HG02588 (cell line): Measurements from ENCODE around the gene EGFR.

Experiments
- ATAC-seq: cut with Tn5 transposase; IDR thresholded peaks from one replicate; pipeline ENCODE4 v1.9.1; 2021; ENCODE audit warnings: mild to moderate bottlenecking, moderate library complexity; ENCODE audit not compliant: unreplicated experiment

Gene EGFR

GRCh38 chr7:55185941-55186609 lies 167.3 kb downstream of the EGFR start:
- ATAC-seq: no peak

GRCh38 chr7:55187701-55188491 lies 169.1 kb downstream of the EGFR start:
- ATAC-seq: no peak

DNA sequence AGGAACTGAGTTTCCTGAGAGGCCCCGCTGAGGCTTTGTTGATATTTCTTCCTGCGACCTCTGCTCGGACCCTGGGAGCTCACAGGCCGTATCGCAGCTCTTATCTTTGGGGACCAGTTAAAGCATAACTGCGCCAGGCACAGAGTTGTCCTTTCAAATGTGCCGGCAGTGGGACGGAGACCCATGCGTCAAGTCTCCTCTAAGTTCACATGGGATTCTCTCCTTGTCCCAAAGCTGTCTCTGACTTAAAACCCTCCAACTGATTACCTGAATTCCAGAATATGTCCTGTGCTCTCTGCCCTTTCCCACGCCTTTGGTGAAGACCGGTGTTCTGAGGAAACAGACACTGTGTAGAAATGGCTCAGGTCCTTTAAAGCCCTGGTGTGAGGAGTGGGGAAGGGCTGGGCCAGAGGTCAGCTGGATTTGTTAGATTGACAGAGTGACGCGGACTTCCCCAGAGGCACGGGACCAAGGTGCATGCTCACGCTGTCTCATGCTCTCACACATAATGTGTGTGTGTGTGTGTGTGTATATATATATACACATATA lies 169.8 kb downstream of the EGFR start:
- ATAC-seq: no peak

- ATAC-seq: no peak
These were observed 170.4 kb downstream of the EGFR start for GRCh38 chr7:55189146-55189766.

DNA sequence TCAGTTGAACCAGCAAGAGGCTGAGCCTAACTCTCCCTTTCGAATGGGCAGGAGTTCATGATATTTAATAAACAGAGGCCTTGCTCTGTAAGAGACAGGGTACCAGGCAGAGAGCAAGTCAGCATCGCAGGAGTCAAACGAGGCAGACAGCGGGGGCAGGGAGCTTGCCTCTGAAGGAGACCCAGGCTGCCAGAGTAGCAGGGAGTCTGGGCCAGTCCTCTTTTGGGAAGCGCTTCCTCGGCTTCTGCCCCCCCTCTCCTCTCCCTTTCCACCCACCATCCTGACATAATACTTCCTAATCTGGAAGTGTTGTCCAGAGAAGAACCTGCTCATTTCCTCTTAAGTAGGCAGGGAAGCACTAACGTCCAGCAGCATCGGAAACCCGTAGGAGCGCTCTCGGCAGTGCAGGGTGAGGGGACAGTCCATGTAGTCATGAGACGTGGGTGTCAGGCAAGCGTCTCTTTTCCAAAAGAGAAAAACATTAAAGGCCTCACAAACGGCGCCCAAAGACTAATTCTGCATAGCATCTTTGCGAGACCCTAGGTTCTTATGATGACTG lies 171.1 kb downstream of the EGFR start:
- no peak for ATAC-seq

GRCh38 chr7:55190511-55191160 lies 171.8 kb downstream of the EGFR start:
- no peak for ATAC-seq

- no peak for ATAC-seq
These were observed 172.5 kb downstream of the EGFR start for GRCh38 chr7:55191161-55191925.

DNA sequence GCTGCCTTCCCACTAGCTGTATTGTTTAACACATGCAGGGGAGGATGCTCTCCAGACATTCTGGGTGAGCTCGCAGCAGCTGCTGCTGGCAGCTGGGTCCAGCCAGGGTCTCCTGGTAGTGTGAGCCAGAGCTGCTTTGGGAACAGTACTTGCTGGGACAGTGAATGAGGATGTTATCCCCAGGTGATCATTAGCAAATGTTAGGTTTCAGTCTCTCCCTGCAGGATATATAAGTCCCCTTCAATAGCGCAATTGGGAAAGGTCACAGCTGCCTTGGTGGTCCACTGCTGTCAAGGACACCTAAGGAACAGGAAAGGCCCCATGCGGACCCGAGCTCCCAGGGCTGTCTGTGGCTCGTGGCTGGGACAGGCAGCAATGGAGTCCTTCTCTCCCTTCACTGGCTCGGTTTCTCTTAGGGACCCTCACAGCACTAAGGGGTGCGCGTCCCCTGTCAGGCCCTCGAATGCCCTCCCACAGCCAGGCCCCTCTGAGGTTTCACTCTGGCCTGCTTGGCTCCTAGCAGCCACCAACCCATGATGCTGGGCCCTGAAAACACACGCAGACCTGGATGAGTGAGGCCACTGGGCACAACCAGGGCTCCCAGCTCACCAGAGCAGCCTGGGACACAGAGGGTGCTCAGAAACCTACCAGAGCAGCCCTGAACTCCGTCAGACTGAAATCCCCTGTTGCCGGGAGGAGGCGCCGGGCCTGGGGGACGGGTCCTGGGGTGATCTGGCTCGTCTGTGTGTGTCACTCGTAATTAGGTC lies 173.3 kb downstream of the EGFR start:
- ATAC-seq: no peak

DNA sequence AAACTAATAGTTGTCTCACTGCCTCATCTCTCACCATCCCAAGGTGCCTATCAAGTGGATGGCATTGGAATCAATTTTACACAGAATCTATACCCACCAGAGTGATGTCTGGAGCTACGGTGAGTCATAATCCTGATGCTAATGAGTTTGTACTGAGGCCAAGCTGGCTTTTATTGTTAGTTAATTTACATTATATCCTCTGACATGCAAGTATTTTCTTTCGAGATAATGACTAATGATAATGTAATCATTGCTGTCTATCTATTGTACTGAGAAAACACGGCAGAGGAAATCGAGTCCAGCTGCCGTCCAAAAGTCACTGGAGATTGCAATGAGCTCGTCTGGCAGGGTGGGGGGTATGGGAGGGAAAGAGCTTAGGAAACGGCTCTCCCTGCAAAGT lies 173.9 kb downstream of the EGFR start:
- ATAC-seq: no peak

DNA sequence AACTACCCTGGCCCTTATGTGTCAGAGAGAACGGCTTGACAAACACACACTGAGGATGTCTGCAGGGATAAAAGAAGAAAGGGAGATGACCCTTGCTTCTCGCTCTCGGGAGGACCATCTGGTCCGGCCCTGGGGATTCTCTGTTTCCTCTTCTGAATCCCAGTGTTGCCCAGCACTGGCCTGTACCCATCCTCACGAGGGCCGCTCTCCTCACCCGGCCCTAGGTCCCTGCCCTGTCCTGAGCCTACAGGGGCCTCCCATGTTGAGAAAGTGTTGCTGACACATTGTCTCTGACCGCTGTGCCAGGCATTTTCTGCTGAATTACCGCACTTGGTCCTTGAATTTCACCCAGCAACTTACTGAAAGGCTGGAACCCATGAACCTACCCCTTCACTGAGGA lies 174.4 kb downstream of the EGFR start:
- no peak for ATAC-seq

- no peak for ATAC-seq
These were observed 175.7 kb downstream of the EGFR start for GRCh38 chr7:55194522-55194921.

DNA sequence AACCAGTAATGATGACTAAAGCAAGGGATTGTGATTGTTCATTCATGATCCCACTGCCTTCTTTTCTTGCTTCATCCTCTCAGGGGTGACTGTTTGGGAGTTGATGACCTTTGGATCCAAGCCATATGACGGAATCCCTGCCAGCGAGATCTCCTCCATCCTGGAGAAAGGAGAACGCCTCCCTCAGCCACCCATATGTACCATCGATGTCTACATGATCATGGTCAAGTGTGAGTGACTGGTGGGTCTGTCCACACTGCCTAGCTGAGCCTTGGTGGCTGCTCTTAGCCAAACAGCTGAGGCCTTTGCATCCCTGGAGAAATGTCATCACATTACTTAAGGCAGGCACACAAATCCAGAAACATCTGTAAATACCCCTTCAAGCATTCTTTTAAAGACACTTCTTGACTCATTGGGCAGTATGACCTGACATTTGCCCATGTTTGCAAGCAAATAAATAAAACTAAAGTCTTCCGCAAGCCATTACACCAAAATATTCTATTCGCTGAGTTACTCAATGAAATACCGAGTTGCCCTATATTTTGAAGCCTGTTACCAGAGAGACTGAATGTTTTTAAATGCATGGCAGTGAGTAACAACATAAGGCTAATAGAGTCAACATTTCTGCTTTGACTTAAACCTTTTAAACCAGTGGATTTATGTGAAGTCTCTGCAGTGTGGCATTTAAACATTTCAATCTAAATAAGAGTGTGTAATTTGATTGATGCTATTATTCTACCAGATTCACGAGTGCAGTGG lies 180.0 kb downstream of the EGFR start:
- no peak for ATAC-seq

GRCh38 chr7:55199418-55199817 lies 180.6 kb downstream of the EGFR start:
- ATAC-seq: no peak

GRCh38 chr7:55200441-55200840 lies 181.6 kb downstream of the EGFR start:
- no peak for ATAC-seq

DNA sequence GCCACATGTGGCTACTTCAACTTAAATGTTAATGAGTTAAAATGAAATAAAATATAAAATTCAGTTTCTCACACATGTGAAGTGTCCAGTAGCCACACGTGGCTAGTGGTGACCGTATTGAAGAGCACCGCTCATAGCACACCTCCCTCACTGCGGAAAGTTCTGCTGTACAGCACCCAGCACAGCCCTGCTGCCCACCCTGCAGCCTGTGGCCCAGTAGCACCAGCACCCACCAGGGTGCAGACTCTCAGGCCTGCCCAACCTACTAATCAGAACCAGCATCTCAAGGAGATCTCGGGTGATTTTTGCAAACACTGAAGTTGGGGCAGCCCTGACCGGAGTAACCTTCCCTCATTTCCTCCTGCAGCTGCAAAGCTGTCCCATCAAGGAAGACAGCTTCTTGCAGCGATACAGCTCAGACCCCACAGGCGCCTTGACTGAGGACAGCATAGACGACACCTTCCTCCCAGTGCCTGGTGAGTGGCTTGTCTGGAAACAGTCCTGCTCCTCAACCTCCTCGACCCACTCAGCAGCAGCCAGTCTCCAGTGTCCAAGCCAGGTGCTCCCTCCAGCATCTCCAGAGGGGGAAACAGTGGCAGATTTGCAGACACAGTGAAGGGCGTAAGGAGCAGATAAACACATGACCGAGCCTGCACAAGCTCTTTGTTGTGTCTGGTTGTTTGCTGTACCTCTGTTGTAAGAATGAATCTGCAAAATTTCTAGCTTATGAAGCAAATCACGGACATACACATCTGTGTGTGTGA lies 183.5 kb downstream of the EGFR start:
- no peak for ATAC-seq

DNA sequence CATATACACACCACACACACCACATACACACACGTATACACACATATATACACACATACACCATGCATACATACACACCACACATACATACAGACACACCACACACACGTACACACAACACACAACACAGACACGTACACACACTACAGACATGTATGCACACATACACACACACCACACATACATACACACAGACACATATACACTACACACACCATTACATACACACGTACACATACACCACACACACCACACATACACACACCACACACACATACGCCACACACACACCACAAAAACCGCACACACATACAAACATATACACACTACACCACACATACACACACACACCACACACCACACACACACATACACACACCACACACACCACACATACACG lies 184.5 kb downstream of the EGFR start:
- ATAC-seq: no peak

- ATAC-seq: no peak
These were observed 186.5 kb downstream of the EGFR start for GRCh38 chr7:55205124-55205955.
